MM.1S (cell line): ENCODE results near the gene MAEL.

ENCODE experiments used
- DNase-seq: peaks from one replicate; pipeline ENCODE4 v3.0.0-alpha.2; 2015
- H2AFZ ChIP-seq: fragments of 300-600 bp; sonication (generic); 2 replicates; pipeline ENCODE4 v1.6.0; 2016; ENCODE audit warnings: antibody characterized with exemption, low read length
- H3F3A ChIP-seq: fragments of 300-600 bp; sonication (generic); 2 replicates; pipeline ENCODE4 v1.6.1; 2016; ENCODE audit warnings: mild to moderate bottlenecking, antibody characterized with exemption, low read length, moderate library complexity, mixed read lengths; ENCODE audit not compliant: insufficient read depth
- H3K27ac ChIP-seq: fragments of 300-600 bp; sonication (generic); 2 replicates; pipeline ENCODE4 v1.5.1; 2016; ENCODE audit warnings: mild to moderate bottlenecking, low read length
- H3K27me3 ChIP-seq: fragments of 300-600 bp; sonication (generic); replicated peaks from 2 replicates; pipeline ENCODE4 v1.6.0; 2016; ENCODE audit warnings: low read length; ENCODE audit not compliant: insufficient read depth
- H3K36me3 ChIP-seq: fragments of 300-600 bp; sonication (generic); replicated peaks from 2 replicates; pipeline ENCODE4 v1.6.1; 2016; ENCODE audit warnings: mild to moderate bottlenecking, low read length, mixed read lengths; ENCODE audit not compliant: insufficient read depth
- H3K4me1 ChIP-seq: fragments of 300-600 bp; sonication (generic); 2 replicates; pipeline ENCODE4 v1.6.1; 2016; ENCODE audit warnings: low read length, mixed read lengths
- H3K4me2 ChIP-seq: fragments of 300-600 bp; sonication (generic); 2 replicates; pipeline ENCODE4 v1.6.0; 2016; ENCODE audit warnings: low read depth, low read length
- H3K4me3 ChIP-seq: fragments of 300-600 bp; sonication (generic); 2 replicates; pipeline ENCODE4 v1.5.1; 2016; ENCODE audit warnings: low read length, mixed read lengths
- H3K79me2 ChIP-seq: fragments of 300-600 bp; sonication (generic); 2 replicates; pipeline ENCODE4 v1.6.1; 2016; ENCODE audit warnings: mixed run types, low read length, mixed read lengths
- H3K9ac ChIP-seq: fragments of 300-600 bp; sonication (generic); 2 replicates; pipeline ENCODE4 v1.6.1; 2016; ENCODE audit warnings: low read length, mixed read lengths
- H3K9me2 ChIP-seq: fragments of 300-600 bp; sonication (generic); replicated peaks from 2 replicates; pipeline ENCODE4 v1.6.1; 2016; ENCODE audit warnings: mild to moderate bottlenecking, low read length, mixed read lengths; ENCODE audit not compliant: insufficient read depth
- H3K9me3 ChIP-seq: fragments of 300-600 bp; sonication (generic); replicated peaks from 2 replicates; pipeline ENCODE4 v1.6.1; 2016; ENCODE audit warnings: mild to moderate bottlenecking, low read length, mixed read lengths; ENCODE audit not compliant: insufficient read depth
- H4K20me1 ChIP-seq: fragments of 300-600 bp; sonication (generic); 2 replicates; pipeline ENCODE4 v1.6.1; 2016; ENCODE audit warnings: mild to moderate bottlenecking, low read length, moderate library complexity, mixed read lengths; ENCODE audit not compliant: insufficient read depth
- CTCF ChIP-seq: fragments of 300-600 bp; sonication (generic); IDR thresholded peaks from 2 replicates; pipeline ENCODE4 v1.5.1; 2016; ENCODE audit warnings: antibody characterized with exemption, low read length, mixed read lengths
- EZH2 ChIP-seq: fragments of 300-600 bp; sonication (generic); optimal IDR thresholded peaks from 2 replicates; pipeline ENCODE3; 2017; ENCODE audit warnings: low read depth, mild to moderate bottlenecking, antibody characterized with exemption, low read length, mixed read lengths
- EZH2phosphoT487 ChIP-seq: fragments of 300-600 bp; sonication (generic); IDR thresholded peaks from 2 replicates; pipeline ENCODE4 v1.6.1; 2018; ENCODE audit warnings: antibody characterized with exemption, low read length

The MAEL gene

DNA sequence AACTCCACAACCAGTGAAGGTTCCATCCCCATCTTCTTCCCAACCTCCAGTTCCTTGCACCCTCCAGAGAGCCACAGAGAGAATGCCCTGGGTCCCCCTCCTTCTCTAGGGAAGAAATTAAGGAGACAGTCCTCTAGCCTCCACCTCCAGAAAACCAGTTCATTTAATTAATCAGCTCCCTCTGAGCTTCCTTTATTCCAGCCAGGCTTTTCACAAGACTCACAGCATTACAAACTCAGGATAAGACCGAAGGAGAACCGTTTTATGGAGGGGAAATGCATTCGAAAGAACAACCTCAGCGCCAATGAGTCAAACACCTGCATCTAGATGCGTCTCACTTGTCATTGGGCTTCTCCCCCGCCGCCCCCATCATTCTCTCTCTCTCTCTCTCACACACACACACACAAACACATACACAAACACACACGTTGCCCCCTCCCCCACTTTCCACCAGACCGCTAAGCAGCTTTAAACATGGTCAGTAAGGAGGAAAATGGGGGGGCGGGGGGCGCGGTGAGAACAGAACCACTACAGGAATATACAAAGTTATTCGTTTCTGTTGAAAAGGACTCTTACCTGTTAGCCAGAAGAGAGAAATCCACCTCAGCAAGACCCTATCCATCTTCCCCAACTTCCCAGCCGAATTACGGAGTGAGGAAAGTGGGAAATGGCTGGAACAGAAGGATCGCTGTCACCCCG is 14.3 kb upstream of the MAEL start:
- H2AFZ ChIP-seq: peak overlapping the region; percentile 71
- no peaks in the 10 kb centered on the region for H4K20me1 ChIP-seq
- H3K4me3 ChIP-seq: peak overlapping the region; percentile 70
- H3K9ac ChIP-seq: peak overlapping the region; percentile 23; the same call in 1 of the 2 replicates
- peaks cover 9% of the 10 kb centered on the region for H3F3A ChIP-seq
- no peaks in the 10 kb centered on the region for H3K79me2 ChIP-seq
- H3K27me3 ChIP-seq: peaks cover 17% of the 10 kb centered on the region
- H3K9me2 ChIP-seq: no peaks in the 10 kb centered on the region
- H3K4me2 ChIP-seq: peak overlapping the region; percentile 89
- H3K9me3 ChIP-seq: no peaks in the 10 kb centered on the region
- peak; percentile 39 for DNase-seq
- H3K36me3 ChIP-seq: no peaks in the 10 kb centered on the region
- no peak overlapping the region for H3K27ac ChIP-seq
- TF ChIP-seq EZH2phosphoT487 (no peak), CTCF (no peak), EZH2 (no peak)
- peaks cover 15% of the 10 kb centered on the region for H3K4me1 ChIP-seq

GRCh38 chr1:166975361-166976129 is 13.5 kb upstream of the MAEL start, which contains the start of gene ILDR2:
ILDR2 (minus strand) TSS chr1:166975540; CDS start chr1:166975268, 272 bp downstream.
- H3K9ac ChIP-seq: peak within 1 kb of the TSS; percentile 52; the same call in 1 of the 2 replicates
- peak within 1 kb of the TSS; percentile 86 for H2AFZ ChIP-seq
- H3F3A ChIP-seq: peaks cover 9% of the 10 kb centered on the region
- TF ChIP-seq EZH2 (no peak), CTCF (no peak), EZH2phosphoT487 (no peak)
- no peaks in the 10 kb centered on the region for H3K36me3 ChIP-seq
- peak; percentile 79 for DNase-seq
- H3K79me2 ChIP-seq: no peaks in the 10 kb centered on the region
- no peaks in the 10 kb centered on the region for H3K9me3 ChIP-seq
- H3K4me1 ChIP-seq: peaks cover 12% of the 10 kb centered on the region; the same call in 1 of the 2 replicates
- H3K4me3 ChIP-seq: peak within 1 kb of the TSS; percentile 76
- H3K27ac ChIP-seq: no peak within 1 kb of the TSS
- H3K9me2 ChIP-seq: no peaks in the 10 kb centered on the region
- H3K4me2 ChIP-seq: peak within 1 kb of the TSS; percentile 89
- peaks cover 17% of the 10 kb centered on the region for H3K27me3 ChIP-seq
- H4K20me1 ChIP-seq: no peaks in the 10 kb centered on the region

DNA sequence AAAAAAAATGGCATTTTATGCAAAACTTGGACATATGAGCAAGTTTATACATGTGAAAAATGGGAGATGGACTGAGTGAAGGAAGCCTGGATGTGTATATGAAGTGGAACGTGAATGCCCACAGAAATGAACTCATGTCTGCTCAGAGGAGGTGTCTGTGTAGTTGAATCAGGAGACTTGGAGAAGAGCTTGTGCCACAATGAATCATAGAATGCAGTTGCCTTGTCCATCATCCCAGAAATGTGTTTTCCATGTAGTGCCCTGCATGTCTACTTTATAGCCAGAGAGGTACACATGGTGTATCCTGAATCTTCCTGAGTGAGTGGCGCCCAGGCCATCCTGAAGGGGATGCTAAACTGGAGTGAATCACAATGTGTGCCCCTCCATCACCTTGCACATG is 11.1 kb upstream of the MAEL start:
- TF ChIP-seq EZH2phosphoT487 (no peak), CTCF (no peak), EZH2 (no peak)
- H3K4me2 ChIP-seq: no peak overlapping the region
- peaks cover 12% of the 10 kb centered on the region; the same call in 1 of the 2 replicates for H3K4me1 ChIP-seq
- no peaks in the 10 kb centered on the region for H3K79me2 ChIP-seq
- DNase-seq: no peak
- no peak overlapping the region for H3K27ac ChIP-seq
- H3K9me2 ChIP-seq: no peaks in the 10 kb centered on the region
- no peaks in the 10 kb centered on the region for H3K9me3 ChIP-seq
- H3K27me3 ChIP-seq: peaks cover 17% of the 10 kb centered on the region
- H3K36me3 ChIP-seq: no peaks in the 10 kb centered on the region
- no peak overlapping the region for H2AFZ ChIP-seq
- peaks cover 9% of the 10 kb centered on the region for H3F3A ChIP-seq
- no peaks in the 10 kb centered on the region for H4K20me1 ChIP-seq
- H3K4me3 ChIP-seq: no peak overlapping the region
- no peak overlapping the region for H3K9ac ChIP-seq
